GM12801 (cell line): Measurements from ENCODE around the gene CALML4.

Experiments used
- TF ChIP-seq, protein P1 (sequence below): IDR thresholded peaks from one replicate; pipeline ENCODE4 v1.5.1; 2011; ENCODE audit warnings: control low read depth; ENCODE audit not compliant: insufficient read length; ENCODE audit errors: extremely low read depth

The CALML4 gene

DNA sequence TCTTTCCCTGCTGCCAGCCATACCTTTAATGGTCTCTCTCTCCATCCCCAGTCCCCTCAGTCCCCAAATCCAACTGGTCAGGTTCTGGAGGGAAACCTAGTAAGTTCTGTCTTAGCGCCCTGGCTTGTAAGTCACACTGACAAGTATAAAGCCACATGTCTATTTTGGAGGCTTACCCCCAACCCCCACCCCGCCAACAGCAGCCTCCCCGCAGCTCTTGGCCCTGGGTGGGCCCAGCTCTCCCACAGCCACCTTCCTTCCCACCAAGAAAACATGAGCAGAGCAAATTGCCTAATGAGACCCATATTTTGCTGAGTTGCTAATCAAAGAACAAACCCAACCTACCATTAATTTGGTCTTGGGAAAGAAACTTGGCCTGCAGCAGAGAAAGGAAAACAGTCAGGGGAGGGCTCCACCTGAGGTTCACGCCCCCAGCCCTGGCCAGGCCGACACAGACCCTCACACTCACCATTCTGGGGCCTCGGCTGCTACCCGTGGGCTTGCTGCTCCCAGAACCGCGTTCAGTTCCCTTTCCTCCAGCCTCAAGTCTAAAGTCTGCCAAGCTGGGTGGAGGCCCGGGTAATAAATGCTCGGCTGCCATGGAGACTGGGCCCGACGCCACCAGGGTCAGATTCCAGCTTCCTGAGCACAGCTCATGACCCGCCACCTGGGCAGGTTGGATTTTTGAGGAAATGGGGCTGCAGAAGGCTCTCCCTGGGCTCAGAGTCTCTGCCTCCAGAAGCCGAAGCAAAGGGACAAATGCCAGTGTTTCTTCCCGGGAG is at the start of gene CALML4:
Gene CALML4, minus strand, starts transcription at position 557 of the 782 bp plus-strand sequence. Its CDS starts 85 bp downstream, at position 472.
- TF ChIP-seq, protein P1, sequence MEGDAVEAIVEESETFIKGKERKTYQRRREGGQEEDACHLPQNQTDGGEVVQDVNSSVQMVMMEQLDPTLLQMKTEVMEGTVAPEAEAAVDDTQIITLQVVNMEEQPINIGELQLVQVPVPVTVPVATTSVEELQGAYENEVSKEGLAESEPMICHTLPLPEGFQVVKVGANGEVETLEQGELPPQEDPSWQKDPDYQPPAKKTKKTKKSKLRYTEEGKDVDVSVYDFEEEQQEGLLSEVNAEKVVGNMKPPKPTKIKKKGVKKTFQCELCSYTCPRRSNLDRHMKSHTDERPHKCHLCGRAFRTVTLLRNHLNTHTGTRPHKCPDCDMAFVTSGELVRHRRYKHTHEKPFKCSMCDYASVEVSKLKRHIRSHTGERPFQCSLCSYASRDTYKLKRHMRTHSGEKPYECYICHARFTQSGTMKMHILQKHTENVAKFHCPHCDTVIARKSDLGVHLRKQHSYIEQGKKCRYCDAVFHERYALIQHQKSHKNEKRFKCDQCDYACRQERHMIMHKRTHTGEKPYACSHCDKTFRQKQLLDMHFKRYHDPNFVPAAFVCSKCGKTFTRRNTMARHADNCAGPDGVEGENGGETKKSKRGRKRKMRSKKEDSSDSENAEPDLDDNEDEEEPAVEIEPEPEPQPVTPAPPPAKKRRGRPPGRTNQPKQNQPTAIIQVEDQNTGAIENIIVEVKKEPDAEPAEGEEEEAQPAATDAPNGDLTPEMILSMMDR = no peak

- TF ChIP-seq, protein P1 = no peak
Observed at GRCh38 chr15:68252925-68253534, 47.9 kb upstream of the CALML4 start.

DNA sequence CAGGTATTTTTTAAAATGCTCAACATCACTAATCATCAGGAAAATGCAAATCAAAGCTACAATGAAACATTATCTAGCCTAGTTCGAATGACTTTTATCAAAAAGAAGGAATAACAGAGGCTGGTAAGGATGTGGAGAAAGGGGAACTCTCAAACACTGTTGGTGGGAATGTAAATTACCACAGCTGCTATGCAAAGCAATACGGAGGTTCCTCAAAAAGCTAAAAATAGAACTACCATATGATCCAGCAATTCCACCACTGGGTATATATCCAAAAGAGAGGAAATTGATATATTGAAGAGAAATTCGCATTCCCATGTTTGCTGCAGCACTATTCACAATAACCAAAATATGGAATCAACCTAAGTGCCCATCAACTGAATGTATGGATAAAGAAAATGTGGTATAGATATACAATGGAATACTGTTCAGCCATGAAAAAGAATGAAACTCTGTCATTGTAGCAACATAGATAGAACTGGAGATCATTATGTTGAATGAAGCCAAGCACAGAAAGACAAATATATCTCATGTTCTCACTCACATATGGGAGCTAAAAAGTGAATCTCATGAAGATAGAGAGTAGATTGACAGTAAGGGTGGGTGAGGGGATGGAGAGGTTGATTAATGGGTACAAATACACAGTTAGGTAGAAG is 44.1 kb upstream of the CALML4 start:
- TF ChIP-seq, protein P1 = no peak

DNA sequence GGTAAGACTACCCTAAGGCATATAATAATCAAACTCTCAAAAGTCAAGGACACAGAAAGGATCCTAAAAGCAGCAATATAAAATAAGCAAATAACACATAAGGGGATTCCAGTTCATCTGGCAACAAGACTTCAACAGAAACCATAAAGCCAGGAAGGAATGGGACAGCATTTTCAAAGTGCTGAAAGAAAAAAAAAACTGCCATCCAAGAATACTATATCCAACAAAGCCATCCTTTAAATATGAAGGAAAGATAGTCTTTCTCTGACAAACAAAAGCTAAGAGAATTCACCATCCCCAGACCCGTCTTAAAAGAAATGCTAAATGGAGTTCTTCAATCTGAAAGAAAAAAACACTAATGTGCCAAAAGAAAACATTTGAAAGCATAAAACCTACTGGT is 39.1 kb upstream of the CALML4 start:
- TF ChIP-seq, protein P1 = no peak

DNA sequence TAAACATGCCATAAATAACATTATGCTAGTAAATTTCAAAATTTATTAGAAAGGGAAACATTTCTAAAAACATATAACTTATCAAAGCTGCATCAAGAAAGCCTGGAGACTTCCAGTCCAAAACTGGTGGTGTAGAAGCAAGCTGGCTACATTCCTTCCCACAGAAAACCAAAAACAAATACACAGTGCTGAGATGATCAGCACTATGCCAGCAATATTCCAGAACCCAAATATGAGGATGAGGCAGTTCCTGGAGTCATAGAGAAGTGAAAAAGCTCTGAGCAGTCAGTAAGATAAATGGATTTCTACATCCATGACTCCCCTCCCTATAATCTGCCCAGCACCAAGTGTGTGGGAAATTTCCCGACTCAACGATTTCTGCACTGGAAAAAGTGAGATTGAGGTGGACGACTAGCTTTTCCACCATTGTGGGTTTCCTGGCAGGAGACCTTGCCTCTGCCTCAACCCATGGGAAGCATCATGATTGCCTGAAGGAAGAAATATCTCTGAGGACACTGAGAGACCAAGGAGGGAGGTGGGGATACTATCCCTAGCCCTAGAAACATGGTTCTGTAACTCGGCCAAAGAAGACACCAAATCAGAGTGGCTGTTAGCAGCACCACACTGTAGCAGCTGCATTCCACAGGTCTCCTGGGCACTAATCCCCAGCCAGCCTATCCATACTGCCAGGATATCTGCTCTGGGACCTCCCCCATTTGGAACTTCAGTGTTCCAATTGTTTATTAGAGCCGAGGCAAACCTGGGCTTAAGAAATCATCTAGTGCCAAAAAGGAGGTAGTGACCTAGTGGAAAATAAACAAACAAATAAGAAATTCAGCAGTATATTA is 36.2 kb upstream of the CALML4 start:
- TF ChIP-seq, protein P1 = no peak

DNA sequence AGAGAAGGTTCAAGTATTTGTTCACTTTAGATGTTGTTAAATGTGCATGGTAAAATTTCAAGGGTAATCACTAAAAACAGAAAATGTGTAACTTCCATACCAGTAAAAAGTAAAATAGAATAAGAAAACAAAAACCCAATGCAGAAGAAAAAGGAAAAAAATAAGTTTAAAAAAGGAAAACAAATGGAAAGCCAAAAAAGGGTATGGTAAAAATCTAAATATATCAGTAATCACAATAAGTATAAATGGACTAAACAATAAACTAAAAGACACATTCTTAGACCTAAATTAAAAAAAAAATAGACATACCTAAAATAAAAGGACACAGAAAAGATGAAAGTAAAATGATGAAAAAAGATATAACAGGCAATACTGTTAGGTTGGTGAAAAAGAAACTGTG is 33.9 kb upstream of the CALML4 start:
- TF ChIP-seq, protein P1 = no peak

DNA sequence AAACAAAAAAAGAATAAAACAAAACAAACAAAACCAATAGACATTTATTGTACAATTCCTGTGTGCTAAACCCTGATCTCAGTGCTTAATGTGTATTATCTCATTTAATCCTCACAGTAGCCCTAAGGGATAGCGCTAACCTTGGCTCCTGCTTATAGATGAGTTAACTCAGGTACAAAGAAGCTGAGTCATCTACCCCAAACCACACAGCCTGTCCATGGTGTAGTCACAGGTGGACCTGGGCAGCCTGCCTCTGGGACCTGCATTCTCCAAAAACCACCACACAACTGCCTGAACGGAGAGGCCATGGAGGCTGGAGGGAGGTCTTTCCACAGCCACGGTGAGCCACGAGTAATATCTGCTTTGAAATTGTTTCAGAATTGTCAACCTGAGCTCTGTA is 29.9 kb upstream of the CALML4 start:
- TF ChIP-seq, protein P1 = no peak
